Thyroid gland (tissue), 4 donors: Measurements from ENCODE around the gene CARD8.
"Not testable (repeated sequence)": the region's sequence is repeated elsewhere in the genome, so short reads cannot be mapped to it uniquely, and the experiment has no call there.

Experiments
- CTCF ChIP-seq, 6 experiments: fragments of 200-600 bp in 3 of 6; fragments of 450-650 bp in 3 of 6; sonication (generic) in 3 of 6; IDR thresholded peaks; one replicate each; pipeline ENCODE4 v1.5.1; 2016 to 2019; ENCODE audit warnings: antibody characterized with exemption in 6 of 6, mild to moderate bottlenecking in 2 of 6, inconsistent platforms in 1 of 6, moderate library complexity in 1 of 6
- POLR2A ChIP-seq, 2 donors: fragments of 450-650 bp; IDR thresholded peaks; one replicate each; pipeline ENCODE4 v1.6.1; 2017; ENCODE audit warnings: antibody characterized with exemption in 2 of 2, mild to moderate bottlenecking in 2 of 2, moderate library complexity in 1 of 2

GRCh38 chr19:48291489-48291815 is 35.7 kb upstream of the CARD8 start:
- not testable (repeated sequence) for TF ChIP-seq CTCF, POLR2A (IDR thresholded peaks at IDR 0.05)
